OCI-LY1 (cell line): ENCODE results near the gene COX6A2.

ENCODE experiments used
- H2AFZ ChIP-seq: fragments of 200-600 bp; sonication (generic), shearing (Covaris generic); 2 replicates; pipeline ENCODE4 v1.6.0; 2014; ENCODE audit warnings: antibody characterized with exemption, mild to moderate bottlenecking, low read length
- H3F3A ChIP-seq: fragments of 200-600 bp; sonication (generic), shearing (Covaris generic); 2 replicates; pipeline ENCODE4 v1.6.0; 2014; ENCODE audit warnings: mild to moderate bottlenecking, antibody characterized with exemption, low read length, moderate library complexity; ENCODE audit not compliant: insufficient read depth
- H3K27ac ChIP-seq: fragments of 200-600 bp; sonication (generic); 2 replicates; pipeline ENCODE4 v1.5.1; 2014; ENCODE audit warnings: low read length, mixed run types, mild to moderate bottlenecking, low read depth; ENCODE audit not compliant: poor library complexity, severe bottlenecking
- H3K27me3 ChIP-seq: fragments of 200-600 bp; sonication (generic); 2 replicates; pipeline ENCODE4 v1.6.0; 2014; ENCODE audit warnings: antibody characterized with exemption, mild to moderate bottlenecking, low read length, moderate library complexity; ENCODE audit not compliant: insufficient read depth
- H3K36me3 ChIP-seq: fragments of 200-600 bp; sonication (generic); 2 replicates; pipeline ENCODE4 v1.6.1; 2014; ENCODE audit warnings: mild to moderate bottlenecking, antibody characterized with exemption, low read length, moderate library complexity, mixed read lengths; ENCODE audit not compliant: insufficient read depth
- H3K4me1 ChIP-seq: fragments of 200-600 bp; sonication (generic); 2 replicates; pipeline ENCODE4 v1.5.1; 2014; ENCODE audit warnings: mild to moderate bottlenecking, low read length, moderate library complexity; ENCODE audit not compliant: insufficient read depth, severe bottlenecking
- H3K4me2 ChIP-seq: fragments of 200-600 bp; sonication (generic), shearing (Covaris generic); 2 replicates; pipeline ENCODE4 v1.6.1; 2014; ENCODE audit warnings: low read length
- H3K4me3 ChIP-seq: fragments of 200-600 bp; sonication (generic); 2 replicates; pipeline ENCODE4 v1.5.1; 2014; ENCODE audit warnings: low read length, low read depth, mild to moderate bottlenecking, mixed read lengths; ENCODE audit not compliant: poor library complexity, severe bottlenecking
- H3K79me2 ChIP-seq: fragments of 200-600 bp; shearing (Covaris generic); 2 replicates; pipeline ENCODE4 v1.6.1; 2016; ENCODE audit warnings: mixed run types, low read length, mixed read lengths; ENCODE audit not compliant: insufficient read depth
- H3K9ac ChIP-seq: fragments of 200-600 bp; sonication (generic), shearing (Covaris generic); 2 replicates; pipeline ENCODE4 v1.6.1; 2014; ENCODE audit warnings: mild to moderate bottlenecking, low read length, mixed read lengths
- H3K9me2 ChIP-seq: fragments of 200-600 bp; sonication (generic), shearing (Covaris generic); 2 replicates; pipeline ENCODE4 v1.6.1; 2014; ENCODE audit warnings: low read depth, mild to moderate bottlenecking, low read length, mixed read lengths
- H3K9me3 ChIP-seq: fragments of 200-600 bp; shearing (Covaris generic); 2 replicates; pipeline ENCODE4 v1.6.1; 2014; ENCODE audit warnings: low read length, mixed read lengths
- H4K20me1 ChIP-seq: fragments of 200-600 bp; sonication (generic), shearing (Covaris generic); 2 replicates; pipeline ENCODE4 v1.6.0; 2016; ENCODE audit warnings: mild to moderate bottlenecking, low read length; ENCODE audit not compliant: insufficient read depth
- EZH2 ChIP-seq: fragments of 200-600 bp; sonication (generic), shearing (Covaris generic); IDR thresholded peaks from 2 replicates; pipeline ENCODE4 v1.8.0; 2017; ENCODE audit warnings: borderline replicate concordance, mixed run types, mild to moderate bottlenecking, antibody characterized with exemption, low read length, moderate library complexity, mixed read lengths
- TF ChIP-seq, protein P1 (sequence below): fragments of 200-600 bp; sonication (generic), shearing (Covaris generic); IDR thresholded peaks from 2 replicates; pipeline ENCODE4 v1.5.1; 2017; ENCODE audit warnings: mild to moderate bottlenecking, antibody characterized with exemption, low read length, moderate library complexity, mixed read lengths

Gene COX6A2

DNA sequence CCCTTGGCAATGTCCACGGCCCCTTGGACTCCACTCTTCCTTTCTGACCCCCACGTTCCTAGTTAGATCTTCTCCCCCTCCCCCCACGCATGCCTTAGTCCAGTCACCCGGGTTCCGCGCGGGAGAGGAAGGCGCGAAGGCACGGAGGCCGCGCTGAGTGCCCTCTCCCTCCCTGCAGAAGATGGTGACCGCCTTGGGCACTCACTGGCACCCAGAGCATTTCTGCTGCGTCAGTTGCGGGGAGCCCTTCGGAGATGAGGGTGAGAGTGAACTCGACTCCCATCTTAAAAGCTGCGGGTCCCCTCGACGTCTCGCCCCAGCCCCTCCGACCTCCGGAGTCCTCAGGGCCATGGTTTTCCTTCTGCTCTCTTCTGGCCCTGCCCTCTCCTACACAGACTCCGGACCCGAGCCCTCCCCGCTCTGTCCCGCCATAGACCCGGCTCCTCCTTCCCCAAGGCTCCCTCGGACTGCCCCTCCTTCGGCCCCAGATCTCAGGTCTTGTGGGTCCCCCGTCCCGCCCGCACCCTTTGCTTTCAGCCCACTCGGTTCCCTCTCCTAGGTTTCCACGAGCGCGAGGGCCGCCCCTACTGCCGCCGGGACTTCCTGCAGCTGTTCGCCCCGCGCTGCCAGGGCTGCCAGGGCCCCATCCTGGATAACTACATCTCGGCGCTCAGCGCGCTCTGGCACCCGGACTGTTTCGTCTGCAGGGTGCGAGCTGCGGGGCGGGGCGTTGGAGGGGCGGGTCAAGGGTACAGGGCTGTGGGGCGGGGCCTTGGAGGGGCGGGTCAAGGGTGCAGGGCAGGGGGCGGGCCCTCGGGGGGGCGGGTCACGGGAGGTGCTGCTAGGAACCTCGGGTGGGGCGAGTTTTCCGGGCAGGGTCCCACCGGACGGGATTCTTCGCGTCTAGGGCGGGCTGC is 48.4 kb upstream of the COX6A2 start:
- Histone ChIP-seq H3K9me2 (no peaks in the 10 kb centered on the region), H3K9me3 (no peaks in the 10 kb centered on the region), H3F3A (no peaks in the 10 kb centered on the region), H4K20me1 (no peaks in the 10 kb centered on the region), H3K36me3 (no peaks in the 10 kb centered on the region), H3K27me3 (peaks cover 4% of the 10 kb centered on the region), H3K9ac (no peak overlapping the region; the same call in 1 of the 2 replicates), H3K4me2 (peak overlapping the region; percentile 76), H3K4me1 (peaks cover 6% of the 10 kb centered on the region), H2AFZ (no peak overlapping the region), H3K79me2 (no peaks in the 10 kb centered on the region), H3K27ac (no peak overlapping the region), H3K4me3 (peak overlapping the region; percentile 62)
- no peak for TF ChIP-seq EZH2
- TF ChIP-seq, protein P1, sequence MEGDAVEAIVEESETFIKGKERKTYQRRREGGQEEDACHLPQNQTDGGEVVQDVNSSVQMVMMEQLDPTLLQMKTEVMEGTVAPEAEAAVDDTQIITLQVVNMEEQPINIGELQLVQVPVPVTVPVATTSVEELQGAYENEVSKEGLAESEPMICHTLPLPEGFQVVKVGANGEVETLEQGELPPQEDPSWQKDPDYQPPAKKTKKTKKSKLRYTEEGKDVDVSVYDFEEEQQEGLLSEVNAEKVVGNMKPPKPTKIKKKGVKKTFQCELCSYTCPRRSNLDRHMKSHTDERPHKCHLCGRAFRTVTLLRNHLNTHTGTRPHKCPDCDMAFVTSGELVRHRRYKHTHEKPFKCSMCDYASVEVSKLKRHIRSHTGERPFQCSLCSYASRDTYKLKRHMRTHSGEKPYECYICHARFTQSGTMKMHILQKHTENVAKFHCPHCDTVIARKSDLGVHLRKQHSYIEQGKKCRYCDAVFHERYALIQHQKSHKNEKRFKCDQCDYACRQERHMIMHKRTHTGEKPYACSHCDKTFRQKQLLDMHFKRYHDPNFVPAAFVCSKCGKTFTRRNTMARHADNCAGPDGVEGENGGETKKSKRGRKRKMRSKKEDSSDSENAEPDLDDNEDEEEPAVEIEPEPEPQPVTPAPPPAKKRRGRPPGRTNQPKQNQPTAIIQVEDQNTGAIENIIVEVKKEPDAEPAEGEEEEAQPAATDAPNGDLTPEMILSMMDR, result no peak

GRCh38 chr16:31475946-31476302 is 47.8 kb upstream of the COX6A2 start:
- Histone ChIP-seq H3K79me2 (no peaks in the 10 kb centered on the region), H3K9me2 (no peaks in the 10 kb centered on the region), H3K4me3 (no peak overlapping the region), H3K9ac (no peak overlapping the region), H3K4me1 (peaks cover 6% of the 10 kb centered on the region), H3K36me3 (no peaks in the 10 kb centered on the region), H4K20me1 (no peaks in the 10 kb centered on the region), H3K27me3 (peaks cover 4% of the 10 kb centered on the region), H2AFZ (no peak overlapping the region), H3F3A (no peaks in the 10 kb centered on the region), H3K4me2 (no peak overlapping the region), H3K9me3 (no peaks in the 10 kb centered on the region), H3K27ac (no peak overlapping the region)
- no peak for TF ChIP-seq EZH2
- TF ChIP-seq, protein P1, result no peak

DNA sequence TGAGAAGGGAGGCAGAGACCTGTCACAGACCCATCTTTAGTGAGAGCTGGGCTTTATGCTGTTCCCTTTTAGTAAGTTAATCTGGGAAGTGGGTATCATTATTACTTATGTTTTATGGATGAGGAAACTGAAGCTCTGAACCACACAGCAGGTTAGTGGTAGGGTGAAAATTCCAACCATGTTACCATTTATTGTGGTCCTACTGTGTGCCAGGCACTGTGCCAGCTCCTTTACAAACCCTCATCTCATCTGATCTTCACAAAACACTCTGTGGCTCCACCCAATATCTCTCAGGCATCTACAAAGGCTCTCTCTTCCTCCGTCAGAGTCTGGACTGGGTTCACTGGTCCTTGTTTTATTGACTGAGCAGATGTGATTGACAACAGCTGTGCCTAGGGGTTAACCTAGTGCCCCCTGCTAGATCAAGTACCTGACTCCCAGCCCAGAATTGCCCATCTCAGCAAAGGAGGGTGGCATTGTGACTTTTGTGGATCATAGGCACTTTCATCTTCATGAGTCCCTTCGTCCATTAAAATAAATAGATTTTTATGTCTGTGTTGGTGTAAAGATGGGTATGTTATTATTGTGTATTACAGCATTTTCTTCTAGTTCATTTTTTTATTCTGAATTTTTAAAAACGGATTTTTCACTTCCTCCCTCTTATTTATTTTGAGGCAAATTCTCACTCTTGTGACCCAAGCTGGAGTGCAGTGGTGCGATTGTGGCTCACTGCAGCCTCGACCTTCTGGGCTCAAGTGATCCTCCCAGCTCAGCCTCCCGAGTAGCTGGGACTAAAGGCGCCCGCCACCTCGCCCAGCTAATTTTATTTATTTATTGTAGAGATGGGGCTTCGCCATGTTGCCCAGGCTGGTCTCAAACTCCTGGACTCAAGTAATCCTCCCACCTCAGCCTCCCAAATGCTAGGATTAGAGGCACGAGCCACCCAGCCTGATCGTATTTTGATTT is 46.9 kb upstream of the COX6A2 start:
- TF ChIP-seq EZH2, result no peak
- TF ChIP-seq, protein P1, result no peak
- H3K27ac ChIP-seq, result no peak overlapping the region
- H3K9me3 ChIP-seq, result no peaks in the 10 kb centered on the region
- H3F3A ChIP-seq, result no peaks in the 10 kb centered on the region
- no peaks in the 10 kb centered on the region for H3K9me2 ChIP-seq
- H3K79me2 ChIP-seq, result no peaks in the 10 kb centered on the region
- no peak overlapping the region for H3K4me2 ChIP-seq
- H2AFZ ChIP-seq, result no peak overlapping the region
- H3K4me3 ChIP-seq, result no peak overlapping the region
- peaks cover 4% of the 10 kb centered on the region; the same call in 1 of the 2 replicates for H3K27me3 ChIP-seq
- H3K9ac ChIP-seq, result no peak overlapping the region
- no peaks in the 10 kb centered on the region for H4K20me1 ChIP-seq
- peaks cover 6% of the 10 kb centered on the region for H3K4me1 ChIP-seq
- no peaks in the 10 kb centered on the region for H3K36me3 ChIP-seq
